HG03025 (cell line): ENCODE measurements around the gene ITGB5.

ENCODE experiments used
- ATAC-seq: cut with Tn5 transposase; IDR thresholded peaks from one replicate; pipeline ENCODE4 v1.9.1; 2021; ENCODE audit warnings: mild to moderate bottlenecking, moderate library complexity; ENCODE audit not compliant: unreplicated experiment, low FRiP score

ITGB5 gene

GRCh38 chr3:124815781-124816180 is 71.4 kb downstream of the ITGB5 start:
- no peak for ATAC-seq

GRCh38 chr3:124814620-124815421 is 72.3 kb downstream of the ITGB5 start:
- no peak for ATAC-seq

- ATAC-seq: no peak
Measured at GRCh38 chr3:124813541-124813940, 73.6 kb downstream of the ITGB5 start.

- ATAC-seq: no peak
Measured at GRCh38 chr3:124812291-124813265, 74.6 kb downstream of the ITGB5 start.

GRCh38 chr3:124811436-124811835 is 75.7 kb downstream of the ITGB5 start:
- no peak for ATAC-seq

- no peak for ATAC-seq
Measured at GRCh38 chr3:124810970-124811369, 76.2 kb downstream of the ITGB5 start.

GRCh38 chr3:124809039-124809438 is 78.1 kb downstream of the ITGB5 start:
- no peak for ATAC-seq

GRCh38 chr3:124805671-124806070 is 81.5 kb downstream of the ITGB5 start:
- no peak for ATAC-seq

- ATAC-seq: no peak
Measured at GRCh38 chr3:124804875-124805274, 82.3 kb downstream of the ITGB5 start.

- no peak for ATAC-seq
Measured at GRCh38 chr3:124802702-124803101, 84.5 kb downstream of the ITGB5 start.

GRCh38 chr3:124802061-124802698 is 85.0 kb downstream of the ITGB5 start:
- ATAC-seq: no peak

GRCh38 chr3:124800511-124801258 is 86.5 kb downstream of the ITGB5 start:
- ATAC-seq: no peak

GRCh38 chr3:124800076-124800475 is 87.1 kb downstream of the ITGB5 start:
- no peak for ATAC-seq

GRCh38 chr3:124799676-124800075 is 87.5 kb downstream of the ITGB5 start:
- no peak for ATAC-seq

GRCh38 chr3:124797426-124797945 is 89.7 kb downstream of the ITGB5 start:
- no peak for ATAC-seq

- no peak for ATAC-seq
Measured at GRCh38 chr3:124796477-124796876, 90.7 kb downstream of the ITGB5 start.

- no peak for ATAC-seq
Measured at GRCh38 chr3:124793054-124793739, 94.0 kb downstream of the ITGB5 start.

GRCh38 chr3:124792341-124793040 is 94.7 kb downstream of the ITGB5 start:
- no peak for ATAC-seq

- no peak for ATAC-seq
Measured at GRCh38 chr3:124791639-124792151, 95.5 kb downstream of the ITGB5 start.
